GM19467 (cell line): ENCODE measurements around the gene PRKCB.
"Not testable (repeated sequence)": the region's sequence is repeated elsewhere in the genome, so short reads cannot be mapped to it uniquely, and the experiment has no call there.

Experiments
- ATAC-seq: cut with Tn5 transposase; IDR thresholded peaks from one replicate; pipeline ENCODE4 v1.9.1; 2021; ENCODE audit warnings: mild to moderate bottlenecking, moderate library complexity; ENCODE audit not compliant: unreplicated experiment

Gene PRKCB

GRCh38 chr16:24150282-24150681, 314.5 kb downstream of the PRKCB start:
- ATAC-seq = no peak

GRCh38 chr16:24151482-24151939, 315.7 kb downstream of the PRKCB start:
- no peak for ATAC-seq

GRCh38 chr16:24152048-24152447, 316.3 kb downstream of the PRKCB start:
- ATAC-seq = not testable (repeated sequence)

- ATAC-seq = no peak
Measured at GRCh38 chr16:24152826-24153225, 317.0 kb downstream of the PRKCB start.

GRCh38 chr16:24156777-24157176, 321.0 kb downstream of the PRKCB start:
- no peak for ATAC-seq

- no peak for ATAC-seq
Measured at GRCh38 chr16:24163935-24164334, 328.2 kb downstream of the PRKCB start.

- no peak for ATAC-seq
Measured at GRCh38 chr16:24164416-24164815, 328.6 kb downstream of the PRKCB start.

GRCh38 chr16:24165273-24165672, 329.5 kb downstream of the PRKCB start:
- ATAC-seq = no peak

GRCh38 chr16:24166661-24167528, 331.1 kb downstream of the PRKCB start:
- ATAC-seq = no peak

GRCh38 chr16:24168856-24169255, 333.1 kb downstream of the PRKCB start:
- no peak for ATAC-seq

- no peak for ATAC-seq
Measured at GRCh38 chr16:24170407-24170806, 334.6 kb downstream of the PRKCB start.

GRCh38 chr16:24174504-24174903, 338.7 kb downstream of the PRKCB start:
- no peak for ATAC-seq

- no peak for ATAC-seq
Measured at GRCh38 chr16:24174957-24175356, 339.2 kb downstream of the PRKCB start.

GRCh38 chr16:24178496-24178895, 342.7 kb downstream of the PRKCB start:
- ATAC-seq = no peak

GRCh38 chr16:24180451-24180850, 344.7 kb downstream of the PRKCB start:
- ATAC-seq = no peak

GRCh38 chr16:24188021-24188542, 352.3 kb downstream of the PRKCB start:
- ATAC-seq = no peak

- ATAC-seq = no peak
Measured at GRCh38 chr16:24188751-24189318, 353.1 kb downstream of the PRKCB start.

GRCh38 chr16:24189941-24190340, 354.2 kb downstream of the PRKCB start:
- no peak for ATAC-seq

GRCh38 chr16:24191876-24192402, 356.2 kb downstream of the PRKCB start:
- no peak for ATAC-seq

- ATAC-seq = no peak
Measured at GRCh38 chr16:24195221-24195620, 359.4 kb downstream of the PRKCB start.

- ATAC-seq = no peak
Measured at GRCh38 chr16:24198807-24199533, 363.2 kb downstream of the PRKCB start.
